SK-N-SH treated with all-trans-retinoic acid at 6 μM for 48 hours (cell line): ENCODE data around the gene ERP27.

Experiments used
- CSDC2 ChIP-seq: fragments of 250-450 bp; sonication (Bioruptor Pico); IDR thresholded peaks from 2 replicates; pipeline ENCODE4 v1.5.0; 2020; ENCODE audit warnings: mild to moderate bottlenecking, moderate library complexity
- ISL1 ChIP-seq: fragments of 250-450 bp; sonication (Bioruptor Pico); IDR thresholded peaks from 2 replicates; pipeline ENCODE4 v2.1.2; 2022; ENCODE audit warnings: mild to moderate bottlenecking, moderate library complexity
- RARB ChIP-seq: fragments of 250-450 bp; sonication (Bioruptor Pico); IDR thresholded peaks from 2 replicates; pipeline ENCODE4 v1.8.0; 2021; ENCODE audit warnings: mild to moderate bottlenecking, moderate library complexity
- SNAI2 ChIP-seq: fragments of 250-450 bp; sonication (Bioruptor Pico); IDR thresholded peaks from 2 replicates; pipeline ENCODE4 v1.5.0; 2020; ENCODE audit warnings: mild to moderate bottlenecking, moderate library complexity
- TF ChIP-seq, protein P1 (sequence below): fragments of 250-450 bp; sonication (Bioruptor Pico); IDR thresholded peaks from 2 replicates; pipeline ENCODE4 v1.8.0; 2020; ENCODE audit warnings: mild to moderate bottlenecking, moderate library complexity, borderline replicate concordance

DNA sequence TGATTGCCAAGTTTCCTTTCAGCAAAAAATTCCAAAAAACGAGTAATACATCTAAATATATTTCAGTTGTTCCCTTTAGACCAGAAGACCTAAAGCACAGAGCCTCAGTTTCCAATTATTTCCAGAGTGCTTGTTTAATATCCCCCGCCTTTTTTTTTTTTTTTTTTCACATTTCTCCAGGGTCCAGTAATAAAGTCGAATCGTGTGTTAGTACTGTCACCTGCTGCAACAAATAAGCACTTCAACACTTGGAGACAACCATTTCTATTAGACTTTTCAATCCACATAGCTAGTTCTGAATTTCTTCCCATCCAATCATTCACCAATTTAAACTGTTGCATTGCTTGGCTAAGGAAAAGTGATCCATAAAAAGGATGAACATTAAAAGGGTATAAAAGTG, 48.1 kb upstream of the ERP27 start:
- no peak for TF ChIP-seq SNAI2 (CRISPR knock-in tag)
- no peak for TF ChIP-seq RARB (CRISPR knock-in tag)
- no peak for TF ChIP-seq ISL1 (CRISPR knock-in tag)
- TF ChIP-seq, protein P1, sequence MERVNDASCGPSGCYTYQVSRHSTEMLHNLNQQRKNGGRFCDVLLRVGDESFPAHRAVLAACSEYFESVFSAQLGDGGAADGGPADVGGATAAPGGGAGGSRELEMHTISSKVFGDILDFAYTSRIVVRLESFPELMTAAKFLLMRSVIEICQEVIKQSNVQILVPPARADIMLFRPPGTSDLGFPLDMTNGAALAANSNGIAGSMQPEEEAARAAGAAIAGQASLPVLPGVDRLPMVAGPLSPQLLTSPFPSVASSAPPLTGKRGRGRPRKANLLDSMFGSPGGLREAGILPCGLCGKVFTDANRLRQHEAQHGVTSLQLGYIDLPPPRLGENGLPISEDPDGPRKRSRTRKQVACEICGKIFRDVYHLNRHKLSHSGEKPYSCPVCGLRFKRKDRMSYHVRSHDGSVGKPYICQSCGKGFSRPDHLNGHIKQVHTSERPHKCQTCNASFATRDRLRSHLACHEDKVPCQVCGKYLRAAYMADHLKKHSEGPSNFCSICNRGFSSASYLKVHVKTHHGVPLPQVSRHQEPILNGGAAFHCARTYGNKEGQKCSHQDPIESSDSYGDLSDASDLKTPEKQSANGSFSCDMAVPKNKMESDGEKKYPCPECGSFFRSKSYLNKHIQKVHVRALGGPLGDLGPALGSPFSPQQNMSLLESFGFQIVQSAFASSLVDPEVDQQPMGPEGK (CRISPR knock-in tag) = no peak
- no peak for TF ChIP-seq CSDC2 (CRISPR knock-in tag)
